K562 (cell line): ENCODE results near the gene EIF3I.

Experiments used
- DDX20 ChIP-seq: fragments of 450-650 bp; IDR thresholded peaks from 2 replicates; pipeline ENCODE4 v1.6.1; 2016; ENCODE audit warnings: missing genetic modification characterization, low read depth, mild to moderate bottlenecking, missing compliant biosample characterization, moderate library complexity
- HDAC3 ChIP-seq: fragments of 450-650 bp; IDR thresholded peaks from 2 replicates; pipeline ENCODE4 v1.6.1; 2018; ENCODE audit warnings: borderline replicate concordance, mild to moderate bottlenecking, moderate library complexity; ENCODE audit not compliant: partially characterized antibody
- HIVEP1 ChIP-seq: fragments of 250-450 bp; sonication (Bioruptor Pico); IDR thresholded peaks from 2 replicates; pipeline ENCODE4 v1.4.0; 2020; ENCODE audit warnings: mild to moderate bottlenecking
- HNRNPK ChIP-seq: fragments of 200-400 bp; formaldehyde crosslinking; IDR thresholded peaks from one replicate; pipeline ENCODE4 v1.6.1; 2018; ENCODE audit warnings: mild to moderate bottlenecking, low read depth, low read length; ENCODE audit not compliant: poor library complexity, severe bottlenecking
- MXI1 ChIP-seq: IDR thresholded peaks from 2 replicates; pipeline ENCODE4 v1.6.1; 2011; ENCODE audit warnings: low read depth, mild to moderate bottlenecking, improper control_type of control experiment, low read length
- POLR2A ChIP-seq: fragments of 450-650 bp; conservative IDR thresholded peaks from 2 replicates; pipeline ENCODE4 v1.6.1; 2016
- POLR3A ChIP-seq: IDR thresholded peaks from 2 replicates; pipeline ENCODE4 v1.6.1; 2011; ENCODE audit warnings: borderline replicate concordance, mild to moderate bottlenecking, moderate library complexity; ENCODE audit not compliant: insufficient read length, insufficient read depth; ENCODE audit errors: extremely low read depth
- PTTG1 ChIP-seq: fragments of 450-650 bp; IDR thresholded peaks from 2 replicates; pipeline ENCODE4 v1.6.1; 2016; ENCODE audit warnings: low read depth, mild to moderate bottlenecking, missing genetic modification characterization, missing compliant biosample characterization
- REST ChIP-seq, 2 experiments: fragments of 450-650 bp; formaldehyde crosslinking in 1 of 2; IDR thresholded peaks; 2 replicates each; pipeline versions ENCODE4 v1.4.0 to v1.6.1; 2014 to 2020; ENCODE audit warnings: mild to moderate bottlenecking in 2 of 2, borderline replicate concordance in 1 of 2, low read depth in 1 of 2
- SREBF2 ChIP-seq: sonication (generic); formaldehyde crosslinking; IDR thresholded peaks from 2 replicates; pipeline ENCODE4 v1.4.0; 2020; ENCODE audit warnings: mild to moderate bottlenecking, missing genetic modification reagents
- TEAD4 ChIP-seq, 2 experiments: sonication (generic) in 1 of 2; formaldehyde crosslinking in 1 of 2; IDR thresholded peaks; 2 replicates each; pipeline versions ENCODE4 v1.6.1 to v1.8.0; 2012 to 2022; ENCODE audit warnings: borderline replicate concordance in 1 of 2, inconsistent platforms in 1 of 2, low read length in 1 of 2, mild to moderate bottlenecking in 1 of 2, missing genetic modification reagents in 1 of 2

GRCh38 chr1:32240140-32240951 lies 18.1 kb downstream of the EIF3I start:
- no peak for TF ChIP-seq HIVEP1 (CRISPR knock-in tag)
- no peak for TF ChIP-seq POLR3A
- TF ChIP-seq HDAC3, result no peak
- no peak for TF ChIP-seq TEAD4 (IDR thresholded peaks at IDR 0.05; ENCODE audit: low read length)
- TF ChIP-seq TEAD4 (CRISPR knock-in tag; IDR thresholded peaks at IDR 0.05; ENCODE audit: borderline replicate concordance), result no peak
- no peak for TF ChIP-seq DDX20 (tag)
- TF ChIP-seq HNRNPK, result no peak
- TF ChIP-seq POLR2A, result no peak
- no peak for TF ChIP-seq REST (IDR thresholded peaks at IDR 0.05; ENCODE audit: borderline replicate concordance)
- TF ChIP-seq REST (CRISPR knock-in tag; IDR thresholded peaks at IDR 0.05; ENCODE audit: low read depth), result no peak
- TF ChIP-seq MXI1, result no peak
- no peak for TF ChIP-seq PTTG1
- no peak for TF ChIP-seq SREBF2 (CRISPR knock-in tag)
